GM19238 (cell line): ENCODE measurements around the gene UBE2Z.
"Not testable (repeated sequence)": the region's sequence is repeated elsewhere in the genome, so short reads cannot be mapped to it uniquely, and the experiment has no call there.

Source experiments
- DNase-seq: peaks from one replicate; pipeline ENCODE4 v3.0.0; 2011; ENCODE audit warnings: low spot score; ENCODE audit not compliant: insufficient read length

UBE2Z gene

DNA sequence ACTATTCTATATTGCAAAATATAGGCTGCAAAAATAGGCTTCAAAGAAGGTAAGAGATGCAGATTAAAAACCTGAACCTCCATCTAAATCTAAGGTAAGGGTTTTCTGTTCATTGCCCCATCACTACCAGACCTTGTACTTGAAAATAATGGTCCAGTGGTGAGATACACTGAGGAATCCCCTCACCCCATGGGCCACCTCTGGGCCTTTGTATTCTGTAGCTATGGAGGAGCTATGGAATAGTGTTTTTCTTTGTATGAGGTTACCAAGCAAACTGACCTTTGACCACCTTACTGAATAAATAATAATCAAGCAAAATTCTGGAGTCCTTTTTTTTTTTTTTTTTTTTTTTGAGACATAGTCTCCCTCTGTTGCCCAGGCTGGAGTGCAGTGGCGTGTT is 4.8 kb upstream of the UBE2Z start:
- DNase-seq = no peak

DNA sequence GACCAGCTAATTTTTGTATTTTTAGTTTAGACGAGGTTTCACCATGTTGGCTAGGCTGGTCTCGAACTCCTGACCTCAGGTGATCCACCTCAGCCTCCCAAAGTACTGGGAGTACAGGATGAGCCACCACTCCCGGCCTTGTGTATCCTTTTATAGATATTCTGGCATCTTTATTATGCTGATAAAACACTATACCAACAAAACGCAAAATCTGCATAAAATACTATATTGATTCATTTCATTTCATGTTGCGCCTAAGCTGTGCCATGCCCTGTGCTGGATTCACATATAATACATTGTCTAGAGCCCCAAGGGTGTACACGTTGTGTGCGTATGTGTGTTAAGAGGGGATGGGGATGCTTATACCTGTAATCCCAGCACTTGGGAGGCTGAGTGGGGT is 3.8 kb upstream of the UBE2Z start:
- DNase-seq = no peak

- DNase-seq = no peak
Measured at GRCh38 chr17:48905987-48906515, 2.2 kb upstream of the UBE2Z start.

GRCh38 chr17:48907713-48908046 is 527 bp upstream of the UBE2Z start:
- no peak for DNase-seq

- peak; percentile 85 for DNase-seq
Measured at GRCh38 chr17:48908853-48909394, 717 bp downstream of the UBE2Z start.

DNA sequence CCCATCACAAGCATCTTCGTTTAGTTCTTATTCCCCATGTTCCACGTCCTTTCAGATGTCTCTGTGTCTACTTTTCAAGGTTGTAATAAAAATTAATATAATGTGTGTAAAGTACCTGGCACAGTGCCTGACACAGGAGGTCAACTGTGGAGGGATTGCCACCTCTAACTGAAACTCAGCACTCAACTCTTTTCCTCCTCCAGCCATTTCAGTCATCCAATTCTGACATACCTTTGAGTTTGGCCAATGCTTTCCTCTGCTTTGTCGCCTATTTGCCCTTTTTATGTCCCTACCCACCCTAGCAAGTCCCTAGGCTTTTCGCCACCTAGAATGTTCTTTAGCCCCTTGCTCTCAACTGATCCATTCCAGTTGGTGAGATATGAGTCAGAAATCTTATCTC is 1.6 kb downstream of the UBE2Z start:
- no peak for DNase-seq

- DNase-seq = no peak
Measured at GRCh38 chr17:48910370-48910769, 2.2 kb downstream of the UBE2Z start.

GRCh38 chr17:48912476-48912875 is 4.3 kb downstream of the UBE2Z start:
- DNase-seq = no peak

DNA sequence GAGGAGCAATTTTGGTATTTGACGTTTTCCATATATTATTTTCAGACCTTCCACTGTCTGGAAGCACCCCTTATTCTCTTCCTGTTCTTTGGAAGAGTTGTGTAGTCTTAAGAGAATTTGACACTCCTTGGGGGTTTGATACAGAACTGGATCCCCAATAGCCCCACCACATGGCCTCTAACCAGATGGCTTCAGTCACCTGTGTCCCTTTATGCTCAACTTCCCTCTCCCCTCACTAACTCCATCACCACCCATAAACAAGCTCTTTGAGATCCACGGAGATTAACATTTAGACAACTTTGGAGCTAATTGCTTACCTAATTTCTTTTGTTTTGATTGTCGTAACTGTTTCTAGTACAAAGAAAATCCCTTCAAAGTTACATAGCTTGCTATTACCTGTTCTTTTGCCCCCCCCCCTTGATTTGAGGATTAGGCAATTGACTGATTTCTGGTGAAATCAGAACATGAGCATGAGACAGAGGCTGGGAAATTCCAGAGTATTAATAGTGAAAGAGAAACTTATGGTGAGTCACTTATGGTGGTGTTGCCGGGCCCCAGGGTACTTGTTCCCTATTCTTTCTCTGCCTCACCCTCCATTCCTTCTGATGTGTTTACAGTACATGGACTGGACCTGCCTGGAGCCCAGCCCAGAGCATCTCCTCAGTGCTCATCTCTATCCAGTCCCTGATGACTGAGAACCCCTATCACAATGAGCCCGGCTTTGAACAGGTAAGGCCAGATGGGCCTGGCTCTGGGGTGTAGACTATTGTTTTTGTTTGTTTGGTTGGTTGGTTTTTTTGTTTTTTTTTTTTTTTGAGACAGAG is 7.5 kb downstream of the UBE2Z start:
- peak; percentile 42 for DNase-seq

DNA sequence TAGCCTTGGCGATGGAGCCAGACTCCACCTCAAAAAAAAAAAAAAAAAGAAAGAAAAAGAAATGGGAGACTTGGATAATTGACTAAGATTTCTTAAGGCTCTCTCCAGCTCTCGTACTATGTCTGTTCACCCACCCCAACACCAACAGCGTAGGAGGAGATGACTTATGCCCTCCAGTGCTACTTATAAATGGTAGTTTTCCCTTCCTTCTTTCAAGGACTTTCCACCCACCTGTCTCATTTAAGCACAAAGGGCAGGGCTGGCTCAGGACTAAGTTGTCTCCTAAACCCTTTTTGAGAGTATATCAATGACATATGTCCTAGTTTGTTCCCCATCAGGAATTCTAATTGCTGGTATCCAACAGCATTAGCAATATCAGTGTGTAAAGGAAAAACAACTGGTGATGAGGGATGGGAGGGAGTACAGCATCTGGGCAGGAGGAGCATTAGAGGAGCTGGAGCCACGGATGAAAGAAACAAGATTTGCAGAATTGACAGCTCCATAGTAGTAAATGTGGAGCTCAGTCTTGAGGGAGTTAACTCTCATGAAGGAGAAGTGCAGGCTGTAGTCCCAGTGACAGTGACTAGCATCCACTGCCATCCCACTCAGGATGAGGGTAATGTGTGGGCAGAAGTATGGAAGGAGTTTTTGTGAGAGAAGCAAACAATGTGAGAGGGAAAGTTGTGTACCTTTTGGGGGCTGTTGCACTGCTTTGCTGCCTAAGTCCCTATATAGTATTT is 17.2 kb downstream of the UBE2Z start:
- DNase-seq = no peak

- no peak for DNase-seq
Measured at GRCh38 chr17:48925991-48926342, 17.8 kb downstream of the UBE2Z start.

DNA sequence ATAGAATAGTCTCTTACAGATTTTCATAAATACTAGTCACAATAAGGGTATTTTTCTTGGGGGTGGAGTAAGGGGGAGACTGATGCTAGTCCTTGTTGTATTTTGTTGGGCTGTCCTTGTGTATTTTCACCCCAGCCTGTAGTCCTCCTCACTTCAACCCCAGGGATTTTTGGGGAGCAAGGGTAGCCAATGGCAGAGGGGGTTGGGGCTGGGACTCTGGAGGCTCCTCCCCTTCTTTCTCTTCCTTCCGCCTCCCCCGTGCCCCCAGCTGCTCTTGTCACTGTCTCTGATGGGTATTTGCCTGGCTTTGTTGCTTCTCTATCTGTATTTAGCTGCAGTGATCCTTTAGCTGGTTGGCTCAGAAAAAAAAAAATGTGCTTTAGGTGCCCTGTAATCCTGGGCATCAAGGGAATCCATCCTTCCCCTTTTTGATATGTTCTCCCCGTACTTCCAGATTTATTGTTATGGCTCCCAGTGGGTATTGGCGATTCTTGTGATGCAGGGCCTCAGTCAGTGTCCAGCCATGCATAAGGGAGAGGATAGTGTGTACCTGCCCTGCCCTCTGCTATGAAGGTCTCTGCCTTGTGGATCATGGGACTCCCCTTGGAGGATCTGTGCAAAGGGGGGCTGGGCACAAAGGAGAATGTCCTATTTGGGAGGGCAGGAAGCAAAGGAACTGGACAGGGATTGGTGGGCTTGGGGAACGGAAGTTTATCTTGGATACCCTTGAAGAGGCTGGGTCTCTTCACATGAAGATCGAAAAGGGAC is 20.0 kb downstream of the UBE2Z start:
- no peak for DNase-seq

- DNase-seq = no peak
Measured at GRCh38 chr17:48928876-48929811, 20.9 kb downstream of the UBE2Z start.

- DNase-seq = no peak
Measured at GRCh38 chr17:48929812-48930165, 21.6 kb downstream of the UBE2Z start.

- DNase-seq = no peak
Measured at GRCh38 chr17:48930435-48930873, 22.2 kb downstream of the UBE2Z start.

- DNase-seq = no peak
Measured at GRCh38 chr17:48933035-48933434, 24.8 kb downstream of the UBE2Z start.

DNA sequence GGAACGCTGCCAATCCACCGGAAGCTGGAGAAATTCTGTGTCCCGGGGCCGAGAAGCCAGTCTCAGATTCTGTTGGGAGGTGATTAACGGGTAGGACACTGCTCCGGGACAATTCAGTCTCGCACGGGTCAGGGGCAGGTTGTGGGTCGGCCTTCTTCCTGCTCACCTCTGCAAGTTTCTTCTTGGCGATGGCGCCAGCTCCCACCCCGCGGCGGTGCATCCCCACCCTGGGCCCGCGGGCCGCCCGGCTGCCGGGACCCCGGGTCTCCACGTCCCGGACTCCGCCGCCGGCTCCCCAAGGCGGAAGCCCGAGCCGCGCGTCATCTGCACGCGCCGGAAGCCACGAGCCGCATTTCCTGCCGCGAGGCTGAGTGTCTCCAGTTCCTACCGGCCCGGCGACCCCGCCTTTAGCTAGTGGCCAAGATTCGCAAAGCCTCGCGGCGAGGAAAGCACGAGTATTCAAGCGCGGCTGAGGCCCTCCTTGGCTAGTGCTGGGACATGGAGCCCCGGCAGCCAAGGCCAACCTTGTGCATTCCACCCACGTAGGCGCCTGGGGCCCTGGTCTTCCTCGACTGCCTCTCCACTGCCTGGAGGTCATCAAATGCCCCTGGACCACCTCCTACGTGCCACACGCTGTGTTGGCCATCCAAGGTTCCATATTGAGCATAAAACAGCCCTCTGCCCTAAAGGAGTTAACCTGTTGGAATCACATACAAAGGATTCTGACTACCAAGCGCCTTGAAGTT is 36.5 kb downstream of the UBE2Z start, which contains the start of gene SNF8:
SNF8 (minus strand) TSS at position 328 of the 746 bp plus-strand sequence; CDS start at position 220, 108 bp downstream.
- DNase-seq = peak; percentile 97

- not testable (repeated sequence) for DNase-seq
Measured at GRCh38 chr17:48945261-48945651, 37.0 kb downstream of the UBE2Z start.

- no peak for DNase-seq
Measured at GRCh38 chr17:48951572-48951971, 43.4 kb downstream of the UBE2Z start.

DNA sequence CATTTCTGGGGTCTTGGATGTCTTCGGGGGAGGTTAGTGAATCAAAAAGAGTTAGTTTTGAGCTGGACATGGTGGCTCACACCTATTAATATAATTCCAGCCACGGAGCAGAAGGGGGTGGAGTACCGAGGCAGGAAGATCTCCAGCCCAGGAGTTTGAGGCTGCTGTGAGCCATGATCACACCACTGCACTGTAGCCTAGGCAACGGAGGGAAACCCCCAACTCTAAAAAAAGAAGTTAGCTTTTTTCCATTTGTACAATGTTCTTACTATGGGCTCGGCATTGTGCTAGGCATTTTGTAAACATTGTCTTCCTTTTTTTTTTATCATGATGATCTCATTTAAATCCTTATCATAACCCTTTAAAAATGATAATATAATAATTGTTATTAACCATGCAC is 44.7 kb downstream of the UBE2Z start:
- DNase-seq = no peak
